ENCODE results near the gene TREML2.
"Not testable (repeated sequence)": the region's sequence is repeated elsewhere in the genome, so short reads cannot be mapped to it uniquely, and the experiment has no call there.

TREML2 gene, protein sequence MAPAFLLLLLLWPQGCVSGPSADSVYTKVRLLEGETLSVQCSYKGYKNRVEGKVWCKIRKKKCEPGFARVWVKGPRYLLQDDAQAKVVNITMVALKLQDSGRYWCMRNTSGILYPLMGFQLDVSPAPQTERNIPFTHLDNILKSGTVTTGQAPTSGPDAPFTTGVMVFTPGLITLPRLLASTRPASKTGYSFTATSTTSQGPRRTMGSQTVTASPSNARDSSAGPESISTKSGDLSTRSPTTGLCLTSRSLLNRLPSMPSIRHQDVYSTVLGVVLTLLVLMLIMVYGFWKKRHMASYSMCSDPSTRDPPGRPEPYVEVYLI

DNA sequence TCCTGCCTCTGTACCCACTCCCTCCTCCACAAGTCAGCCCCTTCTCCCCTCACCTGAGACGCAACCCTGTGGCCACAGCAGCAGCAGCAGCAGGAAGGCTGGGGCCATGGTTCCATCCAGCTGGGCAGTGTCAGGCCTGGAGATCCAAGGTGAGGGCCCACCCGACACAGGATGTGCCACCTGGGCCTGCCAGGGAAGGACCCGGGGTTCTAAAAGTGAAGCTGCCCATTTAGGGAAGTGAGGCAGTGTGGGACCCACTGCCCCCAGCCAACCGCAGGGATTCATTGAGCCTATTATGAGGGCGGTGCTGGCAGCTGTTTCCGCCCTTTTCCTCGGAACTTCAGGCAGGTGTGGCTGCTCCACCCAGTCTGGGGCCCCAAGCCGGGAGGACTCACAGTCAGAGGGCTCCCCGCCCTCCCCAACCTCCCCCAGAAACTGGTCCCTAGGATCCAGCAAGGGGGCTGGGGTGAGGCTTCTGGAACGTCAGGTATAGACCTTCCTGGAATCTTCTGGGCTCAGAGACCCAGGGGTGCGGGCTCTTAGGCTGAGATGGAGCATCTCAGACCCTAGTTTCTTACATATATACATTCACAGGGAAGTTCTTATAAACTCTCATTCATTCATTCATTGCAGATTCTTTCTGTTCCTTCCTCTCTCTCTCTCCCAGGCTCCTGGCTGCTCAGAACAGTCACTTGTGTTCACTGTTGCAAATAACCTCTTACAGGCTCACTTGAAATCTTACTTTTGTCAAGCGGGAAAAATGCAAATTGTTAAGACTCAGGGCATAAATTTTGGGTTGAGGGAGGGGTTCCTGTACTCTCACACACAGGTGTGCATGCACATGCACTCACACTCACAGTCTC lies at the start of gene TREML2:
TSS of gene TREML2 (minus strand) at position 249 of the 863 bp plus-strand sequence. CDS start at position 108, 141 bp downstream.
- DNase-seq, result no peak

DNA sequence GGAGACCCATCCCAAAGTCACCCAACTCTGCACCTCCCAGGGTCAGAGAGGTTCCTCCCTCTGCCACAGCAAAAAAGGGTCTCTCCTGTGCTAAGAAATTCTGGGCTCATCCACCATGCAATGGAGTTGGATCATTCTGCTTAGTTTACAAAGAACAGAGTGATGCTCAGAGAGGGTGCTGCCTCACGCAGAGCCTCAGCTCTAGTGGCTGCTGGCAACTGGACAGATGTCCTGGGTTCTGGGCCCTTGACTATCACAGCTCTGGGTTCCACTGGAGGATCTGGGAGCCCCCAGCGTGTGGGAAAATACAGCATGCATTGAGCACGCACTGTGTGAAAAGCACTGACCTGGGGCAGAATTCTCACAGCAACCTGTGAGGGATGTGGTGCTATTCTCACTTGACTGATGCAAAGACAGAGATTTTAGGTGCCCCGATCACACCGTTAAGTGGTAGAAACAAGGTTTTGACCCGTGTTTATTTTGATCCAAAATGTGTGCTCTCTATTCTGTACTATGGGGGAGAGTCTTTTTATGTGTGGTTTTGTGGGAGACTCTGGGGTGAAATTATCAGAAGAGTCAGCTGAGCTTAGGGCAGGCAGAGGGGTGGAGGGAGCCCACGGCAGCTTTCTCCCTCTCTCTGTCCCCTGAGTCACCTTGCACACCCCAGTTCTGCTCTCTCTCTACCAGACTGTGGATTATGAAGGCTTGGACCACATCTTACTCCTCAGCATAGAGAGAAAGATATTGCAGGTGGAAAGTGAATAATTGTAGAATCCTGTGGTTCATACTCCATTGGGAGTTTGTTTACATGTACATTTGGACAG lies 47.1 kb upstream of the TREML2 start:
- DNase-seq, result no peak

DNA sequence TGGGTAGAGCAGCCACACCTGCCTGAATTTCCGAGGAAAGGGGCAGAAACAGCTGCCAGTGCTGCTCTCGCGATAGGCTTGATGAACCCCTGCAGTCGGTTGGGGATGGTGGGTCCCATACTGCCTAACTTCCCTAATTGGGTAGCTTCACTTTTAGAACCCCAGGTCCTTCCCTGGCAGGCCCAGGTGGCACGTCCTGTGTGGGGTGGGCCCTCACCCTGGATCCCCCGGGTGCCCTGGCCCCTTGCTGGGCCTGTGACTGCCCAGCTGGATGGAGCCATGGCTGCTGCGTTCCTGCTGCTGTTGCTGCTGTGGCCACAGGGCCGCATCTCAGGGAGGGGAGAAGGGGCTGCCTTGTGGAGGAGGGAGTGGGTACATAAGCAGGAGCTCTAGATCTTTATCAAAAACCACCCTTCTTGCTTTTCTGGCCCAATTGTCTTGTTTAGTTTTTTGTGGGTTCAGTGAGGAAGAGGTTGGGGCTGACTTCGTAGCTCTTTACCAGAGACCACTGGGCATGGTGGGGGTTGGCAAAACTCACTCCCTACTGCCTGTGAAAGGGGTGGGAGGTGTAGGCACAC lies 46.4 kb upstream of the TREML2 start:
- no peak for DNase-seq

DNA sequence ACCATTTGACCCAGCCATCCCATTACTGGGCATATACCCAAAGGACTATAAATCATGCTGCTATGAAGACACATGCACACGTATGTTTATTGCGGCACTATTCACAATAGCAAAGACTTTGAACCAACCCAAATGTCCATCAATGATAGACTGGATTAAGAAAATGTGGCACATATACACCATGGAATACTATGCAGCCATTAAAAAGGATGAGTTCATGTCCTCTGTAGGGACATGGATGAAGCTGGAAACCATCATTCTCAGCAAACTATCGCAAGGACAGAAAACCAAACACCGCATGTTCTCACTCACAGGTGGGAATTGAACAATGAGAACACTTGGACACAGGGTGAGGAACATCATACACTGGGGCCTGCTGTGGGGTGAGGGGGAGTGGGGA lies 45.6 kb upstream of the TREML2 start:
- DNase-seq, result not testable (repeated sequence)

DNA sequence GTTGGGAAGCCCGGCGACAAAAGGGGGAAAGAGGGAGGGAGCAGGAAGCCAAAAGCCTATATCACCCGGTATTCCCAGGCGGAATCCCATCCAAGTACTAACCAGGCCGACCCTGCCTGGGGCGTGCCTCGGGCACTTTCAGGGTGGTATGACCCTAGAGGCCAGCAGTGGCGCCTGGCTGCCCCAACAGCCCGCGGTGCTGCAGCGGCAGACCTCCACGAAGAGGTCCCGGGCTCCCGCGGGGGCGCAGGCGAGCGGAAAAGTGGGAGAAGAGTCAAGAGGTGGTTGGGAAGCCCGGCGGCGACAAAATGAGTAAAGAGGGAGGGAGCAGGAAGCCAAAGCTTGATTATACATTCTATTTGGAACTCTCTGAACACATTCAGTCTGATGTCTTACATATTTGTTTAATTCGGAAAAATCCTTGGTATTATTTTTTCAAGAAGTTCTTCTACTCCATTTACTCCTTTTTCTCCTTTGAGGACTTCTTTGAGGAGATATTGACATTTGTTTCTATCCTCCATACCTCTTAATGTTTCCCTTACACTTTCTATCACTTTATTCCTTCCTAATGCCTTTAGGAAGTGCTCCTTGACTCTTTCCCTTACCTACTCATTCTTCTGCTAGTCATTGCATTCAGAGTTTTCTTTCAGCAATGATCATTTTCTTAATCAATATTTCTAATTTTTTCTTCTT lies 38.7 kb upstream of the TREML2 start:
- DNase-seq, result no peak

DNA sequence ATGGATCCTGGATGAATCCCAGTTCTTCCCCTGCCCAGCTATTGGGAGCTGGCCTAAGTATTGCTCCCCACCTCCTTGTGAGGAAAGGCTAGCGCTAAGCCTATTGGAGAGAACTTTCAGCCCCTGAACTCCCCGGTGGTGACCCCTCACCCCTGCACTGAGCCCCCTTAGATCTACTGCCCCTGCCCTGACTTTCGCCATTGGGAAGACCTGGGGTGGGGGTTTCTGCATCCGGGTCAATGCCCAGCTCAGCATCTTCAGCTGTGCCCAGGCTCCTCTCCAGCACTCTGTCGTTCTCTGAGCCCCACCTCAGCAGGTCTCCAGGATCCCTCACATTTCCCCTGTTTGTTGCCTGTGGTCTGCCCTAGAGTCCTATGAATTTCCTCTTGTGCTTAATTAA lies 36.2 kb upstream of the TREML2 start:
- DNase-seq, result no peak

DNA sequence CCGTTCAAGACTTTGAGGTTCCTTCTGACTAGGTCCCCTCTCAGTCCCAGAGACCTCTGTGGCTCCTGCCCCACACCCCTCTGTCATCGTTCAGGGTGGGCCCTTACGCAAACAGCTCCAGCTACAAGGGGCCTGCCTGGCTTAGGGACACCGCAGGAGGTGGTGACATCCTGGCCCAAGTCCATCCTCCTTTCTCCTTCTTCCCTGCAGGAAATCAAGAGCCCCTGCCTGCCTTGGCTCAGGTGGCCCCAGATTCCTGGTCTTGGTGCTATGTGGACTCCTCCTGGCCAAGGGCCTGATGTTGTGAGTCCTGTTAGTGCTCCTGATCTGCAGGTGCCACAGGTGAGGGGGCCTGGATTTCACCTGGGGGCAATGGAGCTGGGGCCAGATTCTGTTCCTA lies 35.3 kb upstream of the TREML2 start:
- DNase-seq, result no peak

DNA sequence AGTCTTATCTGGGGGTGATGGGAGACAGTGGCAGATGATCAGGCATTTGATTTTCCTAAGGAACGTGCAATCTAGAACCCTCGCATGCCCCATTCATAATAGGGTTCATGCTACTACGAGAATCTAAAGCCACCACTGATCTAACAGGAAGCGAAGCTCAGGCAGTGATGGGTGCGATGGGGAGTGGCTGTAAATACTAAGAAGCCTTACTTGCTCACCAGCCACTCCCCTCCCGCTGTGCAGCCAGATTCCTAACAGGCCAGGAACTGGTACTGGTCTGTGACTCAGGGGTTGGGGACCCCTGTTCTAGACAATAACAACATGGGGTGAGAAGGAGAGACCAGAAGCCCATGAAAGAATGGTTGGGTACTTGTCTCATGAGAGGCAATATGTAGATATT lies 31.7 kb upstream of the TREML2 start:
- no peak for DNase-seq

DNA sequence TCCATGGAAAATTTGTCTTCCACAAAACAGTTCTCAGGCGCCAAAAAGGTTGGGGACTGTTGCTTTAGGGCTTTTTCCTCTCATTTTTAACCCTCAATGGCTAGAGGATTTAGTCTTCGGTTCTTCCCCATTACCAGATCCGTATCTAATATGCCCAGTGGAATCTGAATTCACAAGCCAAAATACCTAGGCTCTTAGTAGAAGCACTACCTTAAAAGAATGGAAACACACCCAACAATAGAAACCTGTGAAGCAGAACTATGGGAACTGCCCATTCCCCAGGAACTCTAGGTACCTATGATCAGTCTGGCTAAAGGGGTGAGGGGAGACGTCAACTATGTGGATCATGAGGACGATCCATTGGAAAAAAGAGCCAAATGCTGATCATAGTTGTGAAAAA lies 30.3 kb upstream of the TREML2 start:
- no peak for DNase-seq

DNA sequence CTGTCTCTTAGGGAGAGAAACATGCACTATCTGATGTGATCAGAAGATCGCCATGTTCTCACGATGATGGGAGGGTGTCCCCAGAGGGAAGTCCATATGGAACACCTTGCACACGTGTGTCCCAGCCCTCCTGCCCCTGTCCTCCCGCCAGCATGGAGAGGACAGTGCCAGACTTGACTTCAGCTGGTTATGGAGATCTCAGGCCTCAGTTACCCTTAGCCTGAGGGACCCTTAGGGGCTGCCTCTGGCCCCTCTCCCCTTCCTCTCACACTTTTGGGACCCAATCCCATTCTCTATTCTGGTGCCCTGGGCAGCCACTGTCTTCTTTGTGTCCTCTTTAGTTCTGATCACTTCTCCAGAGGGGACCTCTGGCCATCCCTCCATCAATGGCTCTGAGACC lies 28.8 kb upstream of the TREML2 start:
- no peak for DNase-seq

DNA sequence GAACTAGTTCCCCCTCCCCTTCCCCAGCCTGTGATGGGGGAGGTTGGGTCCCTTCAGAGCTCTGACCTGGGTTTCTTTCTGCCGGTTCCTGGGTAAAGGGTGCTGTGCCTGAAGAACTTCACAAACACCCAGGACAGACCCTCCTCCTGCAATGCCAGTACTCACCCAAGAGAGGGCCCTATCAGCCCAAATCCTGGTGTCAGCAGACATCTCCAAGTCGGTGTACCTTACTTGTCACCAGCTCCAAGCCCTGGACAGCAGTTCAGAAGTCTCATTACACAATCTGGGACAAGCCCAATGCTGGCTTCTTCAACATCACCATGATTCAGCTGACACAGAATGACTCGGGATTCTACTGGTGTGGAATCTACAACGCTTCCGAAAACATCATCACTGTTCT lies 27.7 kb upstream of the TREML2 start:
- no peak for DNase-seq

DNA sequence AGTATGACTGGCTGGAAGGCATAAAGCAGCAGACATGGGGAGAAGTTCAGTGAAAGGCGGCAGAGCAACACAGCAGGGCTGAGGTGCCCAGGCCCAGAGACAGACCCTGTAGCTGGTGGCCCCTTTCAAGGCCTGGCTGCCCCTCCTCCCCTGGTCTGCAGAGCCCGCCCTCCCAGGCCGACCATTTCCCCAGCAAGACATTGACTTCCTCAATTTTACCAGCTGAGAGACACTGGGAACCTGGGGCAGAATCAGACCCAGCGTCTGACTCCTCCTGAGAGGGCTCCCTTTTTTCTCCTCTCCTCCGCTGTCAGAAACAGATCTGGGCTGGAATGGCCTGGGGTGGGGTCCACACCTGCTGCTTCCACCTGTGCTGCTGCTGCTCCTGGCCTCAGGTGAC lies 27.1 kb upstream of the TREML2 start, which contains the start of gene TREML4:
TSS of gene TREML4 (plus strand) at position 254 of the 400 bp plus-strand sequence. CDS start at position 333, 79 bp downstream.
- no peak for DNase-seq

DNA sequence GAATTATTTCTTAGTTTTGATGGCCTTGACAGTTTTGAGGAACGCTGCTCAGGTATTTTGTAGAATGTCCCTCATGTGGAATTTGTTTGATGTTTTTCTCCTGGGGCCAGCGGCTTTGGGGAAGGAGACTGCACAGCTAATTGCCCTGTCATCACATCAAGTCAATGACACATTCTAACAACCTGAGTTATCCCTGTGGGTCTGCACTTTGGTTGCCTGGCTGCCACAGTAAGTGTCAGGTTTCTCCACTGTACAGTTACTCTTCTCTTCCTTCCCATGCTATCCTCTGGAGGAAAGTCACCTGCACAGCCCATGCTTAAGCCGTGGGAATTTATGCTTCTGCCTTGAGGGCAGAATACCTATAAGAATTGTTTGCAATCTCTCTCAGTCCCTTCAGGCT lies 25.8 kb upstream of the TREML2 start:
- no peak for DNase-seq

DNA sequence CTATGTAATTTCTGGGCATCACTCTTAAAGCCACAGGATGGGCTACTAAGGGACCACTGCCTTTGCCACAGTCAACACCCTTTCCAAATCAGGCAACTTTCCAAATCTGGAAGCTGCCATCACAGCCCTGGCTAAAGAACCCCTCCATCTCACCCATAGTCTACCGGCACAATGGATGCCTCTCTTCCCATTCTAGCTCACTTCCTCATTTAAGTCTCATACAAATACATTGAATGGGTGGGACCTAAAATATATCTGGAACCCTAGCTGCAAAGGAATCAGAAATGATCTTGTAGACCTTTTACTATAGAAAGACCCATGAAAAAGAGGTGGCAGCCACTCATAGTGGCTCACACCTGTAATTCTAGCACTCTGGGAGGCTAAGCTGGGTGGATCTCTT lies 23.9 kb upstream of the TREML2 start:
- DNase-seq, result no peak

DNA sequence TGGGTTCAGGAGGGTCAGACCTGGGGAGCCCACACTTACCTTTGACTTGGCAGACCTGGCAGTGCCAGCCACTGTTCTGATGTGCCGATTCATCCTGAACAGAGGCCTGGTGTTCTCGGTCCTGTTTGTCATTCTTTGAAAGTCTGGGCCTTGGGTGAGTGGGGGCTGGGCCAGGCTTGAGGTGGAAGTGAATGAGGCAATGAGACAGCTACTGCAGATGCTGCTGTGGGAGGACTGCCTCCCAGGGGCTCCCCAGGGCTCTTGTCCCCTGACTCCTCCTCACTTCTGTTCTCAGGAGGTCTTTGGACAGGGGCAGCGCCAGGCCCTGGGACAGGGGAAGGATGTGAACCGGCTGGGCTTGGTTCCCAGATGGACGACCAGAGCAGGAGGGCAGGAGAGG lies 21.6 kb upstream of the TREML2 start:
- DNase-seq, result no peak

DNA sequence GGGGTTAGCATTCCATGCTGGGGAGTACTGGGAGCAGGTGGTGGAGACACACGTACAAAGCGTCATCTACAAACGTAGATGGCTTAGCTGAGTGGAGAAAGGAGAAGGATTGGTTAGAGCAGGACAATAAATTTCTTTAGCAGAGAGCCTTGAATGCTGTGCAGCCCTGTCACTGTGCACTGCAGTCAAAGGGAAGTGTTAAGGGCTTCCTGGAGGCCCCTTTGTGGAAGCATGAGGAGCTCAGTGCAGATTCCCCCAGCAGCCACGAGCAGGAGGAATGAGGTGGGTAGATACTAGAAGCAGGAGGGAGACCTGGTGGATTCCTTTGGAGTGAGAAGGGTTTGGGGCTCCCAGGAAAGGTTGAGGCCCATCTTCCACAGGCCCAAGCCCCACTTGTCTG lies 21.1 kb upstream of the TREML2 start:
- no peak for DNase-seq

DNA sequence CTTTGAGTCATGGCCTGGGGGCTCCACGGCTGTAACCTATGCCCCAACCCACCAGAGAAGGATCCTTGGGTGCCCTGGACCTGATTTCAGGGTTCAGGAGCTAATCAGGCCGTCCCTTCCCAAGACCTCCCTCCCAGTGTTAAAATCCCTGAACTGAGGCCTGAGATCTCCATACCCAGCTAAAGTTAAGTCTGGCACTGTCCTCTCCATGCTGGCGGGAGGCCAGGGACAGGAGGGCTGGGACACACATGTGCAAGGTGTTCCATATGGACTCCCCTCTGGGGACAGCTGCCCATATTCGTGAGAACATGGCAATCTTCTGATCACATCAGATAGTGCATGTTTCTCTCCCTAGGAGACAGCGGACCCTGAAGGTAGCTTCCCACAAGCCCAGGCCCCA lies 15.7 kb upstream of the TREML2 start:
- DNase-seq, result no peak

DNA sequence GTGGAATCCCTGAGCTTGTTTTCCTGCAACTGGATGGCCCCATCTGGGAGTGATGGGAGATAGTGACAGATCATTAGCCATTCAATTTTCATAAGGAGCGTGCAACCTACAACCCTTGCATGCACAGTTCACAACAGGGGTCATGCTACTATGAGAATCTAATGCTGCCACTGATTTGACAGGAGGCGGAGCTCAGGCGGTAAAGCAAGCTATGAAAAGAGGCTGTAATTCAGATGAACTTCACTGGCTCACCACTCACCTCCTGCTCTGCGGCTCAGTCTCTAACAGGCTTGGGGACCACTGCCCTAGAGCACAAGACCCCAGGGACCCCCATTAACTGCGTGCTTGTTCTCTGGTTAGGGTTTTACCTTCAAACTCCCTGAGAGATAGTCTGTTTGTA lies 14.8 kb upstream of the TREML2 start:
- DNase-seq, result no peak

DNA sequence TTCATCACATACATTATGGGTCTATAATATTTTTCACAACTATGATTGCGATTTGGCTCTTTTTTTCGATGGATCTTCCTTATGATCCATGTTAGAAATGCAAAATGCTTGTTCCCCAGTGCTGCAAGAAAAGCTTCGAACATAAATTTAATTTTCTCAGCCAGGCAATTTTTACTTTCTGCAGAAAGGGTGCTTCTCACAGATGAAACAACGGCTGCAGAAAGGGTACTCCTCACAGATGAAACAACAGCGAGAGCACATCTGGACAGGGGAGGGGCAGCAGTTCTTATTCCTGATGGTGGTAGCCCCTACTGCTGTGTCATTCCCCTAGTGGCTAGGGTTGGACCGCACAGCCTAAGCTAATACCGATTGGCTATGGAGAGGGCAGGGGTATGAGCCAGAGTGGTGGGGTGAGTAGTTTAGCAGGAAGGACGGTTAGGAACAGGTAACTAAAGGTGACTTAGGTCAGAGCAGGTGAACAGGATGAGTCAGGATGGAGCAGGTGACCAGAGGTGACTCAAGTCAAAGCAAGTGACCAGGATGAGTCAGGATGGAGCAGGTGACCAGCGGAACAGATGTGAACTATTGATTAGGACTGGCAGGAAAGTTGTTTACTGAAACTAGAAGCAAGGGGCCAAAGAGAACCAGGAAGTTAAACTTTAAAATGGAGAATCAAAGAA lies 13.8 kb upstream of the TREML2 start:
- no peak for DNase-seq

DNA sequence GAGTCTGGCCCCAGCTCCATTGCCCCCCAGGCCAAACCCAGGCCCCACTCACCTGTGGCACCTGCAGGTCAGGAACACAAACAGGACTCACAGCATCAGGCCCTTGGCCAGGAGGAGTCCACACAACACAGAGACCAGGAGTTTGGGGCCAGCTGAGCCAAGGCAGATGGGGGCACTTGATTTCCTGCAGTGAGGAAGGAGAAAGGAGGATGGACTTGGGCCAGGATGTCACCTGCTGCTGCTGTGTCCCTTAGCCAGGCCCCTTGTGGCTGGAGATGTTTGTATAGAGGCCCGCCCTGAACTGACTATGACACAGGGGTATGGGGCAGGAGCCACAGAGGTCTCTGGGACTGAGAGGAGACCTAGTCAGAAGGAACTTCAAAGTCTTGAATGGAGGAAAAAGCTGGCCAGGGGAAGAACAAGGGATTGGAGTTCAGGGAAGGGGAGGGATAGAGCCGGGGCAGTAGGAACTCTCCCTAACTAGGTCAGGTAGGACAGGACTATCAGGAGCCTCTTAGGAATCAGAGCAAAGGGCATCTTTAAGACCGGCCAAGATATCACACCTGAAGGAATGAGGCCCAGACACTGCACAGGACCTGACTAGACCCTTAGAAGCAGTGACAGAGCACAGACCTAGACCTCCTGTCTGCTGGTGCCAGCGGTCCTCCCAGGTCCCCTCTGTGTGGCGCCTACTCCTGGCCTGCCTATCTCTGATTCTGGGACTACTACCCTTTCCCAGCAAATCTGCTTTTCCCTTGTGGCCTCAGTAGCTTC lies 8.8 kb upstream of the TREML2 start:
- no peak for DNase-seq

All from NCI-H1105 treated with DMSO at 0.1 percent for 48 hours (cell line).